NCI-H82 treated with DMSO at 0.1 percent for 48 hours (cell line): Measurements from ENCODE around the gene VSTM2L.

Source experiments
- DNase-seq: peaks from one replicate; lab custom pipeline; 2025; ENCODE audit not compliant: unreplicated experiment; lab: John Stamatoyannopoulos, UW

VSTM2L gene

GRCh38 chr20:37986873-37987601 lies 84.1 kb downstream of the VSTM2L start:
- DNase-seq: peak; percentile 82

GRCh38 chr20:37987602-37988290 lies 84.8 kb downstream of the VSTM2L start:
- no peak for DNase-seq

GRCh38 chr20:37988306-37988954 lies 85.5 kb downstream of the VSTM2L start:
- no peak for DNase-seq

GRCh38 chr20:37989601-37990295 lies 86.8 kb downstream of the VSTM2L start:
- DNase-seq: no peak

GRCh38 chr20:37990571-37991151 lies 87.7 kb downstream of the VSTM2L start:
- peak; percentile 86 for DNase-seq

- DNase-seq: peak; percentile 89
Measured at GRCh38 chr20:37991157-37991866, 88.4 kb downstream of the VSTM2L start.

GRCh38 chr20:37991908-37992307 lies 89.0 kb downstream of the VSTM2L start:
- DNase-seq: peak; percentile 42

GRCh38 chr20:37992802-37993409 lies 90.0 kb downstream of the VSTM2L start:
- DNase-seq: peak; percentile 91

GRCh38 chr20:37994512-37994911 lies 91.6 kb downstream of the VSTM2L start:
- DNase-seq: peak; percentile 92
